PC-3 (cell line): ENCODE measurements around the gene FILIP1L.

Experiments used
- CTCF ChIP-seq: fragments of 300-600 bp; sonication (generic); conservative IDR thresholded peaks from 2 replicates; pipeline ENCODE4 v1.5.1; 2017; ENCODE audit warnings: antibody characterized with exemption, low read depth, mild to moderate bottlenecking, low read length
- EZH2 ChIP-seq: fragments of 300-600 bp; sonication (generic); IDR thresholded peaks from one replicate; pipeline ENCODE4 v1.6.1; 2017; ENCODE audit warnings: antibody characterized with exemption, mild to moderate bottlenecking, low read length; ENCODE audit not compliant: unreplicated experiment

DNA sequence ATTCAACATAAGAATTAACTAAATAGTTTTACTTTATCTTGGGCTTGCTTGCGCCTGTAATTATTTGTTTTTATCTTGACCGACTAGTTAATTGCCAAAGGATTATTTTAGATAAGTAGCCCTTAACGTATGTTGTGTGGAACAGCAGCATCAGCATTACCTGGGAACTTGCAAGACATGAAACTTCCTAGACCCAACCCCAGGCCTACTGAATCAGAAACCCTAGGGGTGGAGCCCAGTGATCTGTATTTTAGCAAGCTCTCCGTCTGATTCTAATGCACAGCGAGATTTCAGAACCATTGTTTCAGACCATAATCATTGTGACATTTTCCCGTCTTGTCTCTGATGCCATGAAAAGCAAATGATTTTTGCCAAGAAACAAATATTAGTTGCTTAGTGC is 31.1 kb downstream of the FILIP1L start:
- TF ChIP-seq CTCF (no peak), EZH2 (no peak)
